GM21526 (cell line): ENCODE results near the gene POLR3B.
A peak's percentile ranks its signal among the peaks of the same experiment; 100 is the strongest.
"Not testable (repeated sequence)": the region's sequence is repeated elsewhere in the genome, so short reads cannot be mapped to it uniquely, and the experiment has no call there.

ENCODE experiments used
- ATAC-seq: cut with Tn5 transposase; IDR thresholded peaks from one replicate; pipeline ENCODE4 v1.9.1; 2021; ENCODE audit warnings: moderate library complexity; ENCODE audit not compliant: unreplicated experiment, low FRiP score

The POLR3B gene

GRCh38 chr12:106342397-106343213 is 14.9 kb upstream of the POLR3B start:
- no peak for ATAC-seq

- ATAC-seq: no peak
Measured at GRCh38 chr12:106343214-106343528, 14.4 kb upstream of the POLR3B start.

GRCh38 chr12:106344131-106344530 is 13.4 kb upstream of the POLR3B start:
- ATAC-seq: no peak

GRCh38 chr12:106345746-106346145 is 11.8 kb upstream of the POLR3B start:
- no peak for ATAC-seq

- no peak for ATAC-seq
Measured at GRCh38 chr12:106348411-106348810, 9.1 kb upstream of the POLR3B start.

- no peak for ATAC-seq
Measured at GRCh38 chr12:106353175-106353574, 4.4 kb upstream of the POLR3B start.

GRCh38 chr12:106358396-106359241 is 1.1 kb downstream of the POLR3B start:
- ATAC-seq: peak; percentile 18

GRCh38 chr12:106359646-106360399 is 2.3 kb downstream of the POLR3B start:
- ATAC-seq: no peak

GRCh38 chr12:106360400-106360994 is 2.9 kb downstream of the POLR3B start:
- ATAC-seq: no peak

GRCh38 chr12:106362971-106363370 is 5.4 kb downstream of the POLR3B start:
- ATAC-seq: no peak

GRCh38 chr12:106364261-106364660 is 6.7 kb downstream of the POLR3B start:
- no peak for ATAC-seq

GRCh38 chr12:106369624-106370346 is 12.2 kb downstream of the POLR3B start:
- no peak for ATAC-seq

GRCh38 chr12:106378788-106379187 is 21.2 kb downstream of the POLR3B start:
- ATAC-seq: no peak

GRCh38 chr12:106380954-106381353 is 23.4 kb downstream of the POLR3B start:
- ATAC-seq: no peak

- ATAC-seq: not testable (repeated sequence)
Measured at GRCh38 chr12:106381866-106382265, 24.3 kb downstream of the POLR3B start.

- ATAC-seq: no peak
Measured at GRCh38 chr12:106386813-106387535, 29.4 kb downstream of the POLR3B start.

- ATAC-seq: no peak
Measured at GRCh38 chr12:106387848-106388377, 30.4 kb downstream of the POLR3B start.

- ATAC-seq: no peak
Measured at GRCh38 chr12:106389151-106389550, 31.6 kb downstream of the POLR3B start.

GRCh38 chr12:106392759-106393158 is 35.2 kb downstream of the POLR3B start:
- ATAC-seq: no peak
